Measurements from ENCODE around the gene GAK.

Gene GAK

GRCh38 chr4:839675-840443 lies 92.3 kb downstream of the GAK start:
- DNase-seq, result no peak

GRCh38 chr4:837772-838171 lies 94.3 kb downstream of the GAK start:
- no peak for DNase-seq

- no peak for DNase-seq
These were observed 95.3 kb downstream of the GAK start for GRCh38 chr4:836750-837301.

GRCh38 chr4:836003-836511 lies 96.1 kb downstream of the GAK start:
- DNase-seq, result no peak

GRCh38 chr4:835148-836002 lies 96.7 kb downstream of the GAK start:
- no peak for DNase-seq

DNA sequence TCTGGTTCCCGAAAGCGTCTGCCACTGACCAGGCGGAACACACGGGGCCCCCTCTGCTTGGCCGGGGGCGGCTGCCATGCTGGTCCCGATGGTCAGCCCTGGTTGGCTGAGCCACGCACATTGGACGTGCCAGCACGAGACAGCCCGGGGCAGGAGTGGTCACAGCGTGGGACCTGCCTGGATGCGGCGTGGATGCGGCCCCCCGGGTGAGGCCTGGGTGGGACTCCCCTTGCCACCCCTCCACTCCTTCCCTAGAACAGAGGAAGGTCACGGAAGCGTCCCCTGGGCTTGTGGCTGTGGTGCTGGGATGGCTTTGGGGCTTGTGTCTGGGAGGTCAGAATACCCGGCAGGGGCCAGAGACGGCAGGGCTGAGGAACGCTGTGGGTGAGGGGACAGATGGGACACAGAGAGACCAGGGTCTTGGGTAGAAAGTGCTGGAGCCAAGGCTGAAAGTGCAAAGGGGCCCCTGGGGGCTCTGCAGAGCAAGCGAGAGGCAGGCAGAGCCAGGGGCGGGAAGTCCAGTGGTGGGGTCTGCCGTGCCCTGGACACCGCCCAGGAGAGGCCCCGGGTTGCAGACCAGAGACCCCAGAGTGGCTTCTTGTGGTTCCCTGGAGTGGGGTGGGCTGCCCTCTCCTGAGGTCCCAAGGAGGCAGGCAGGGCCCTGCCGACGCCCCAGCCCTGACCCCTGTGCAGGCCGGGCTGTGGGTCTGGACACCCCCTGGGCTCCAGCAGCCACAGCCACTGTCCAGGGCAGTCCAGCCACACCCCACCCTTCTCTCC lies 97.6 kb downstream of the GAK start:
- DNase-seq, result no peak

GRCh38 chr4:833731-834367 lies 98.3 kb downstream of the GAK start:
- no peak for DNase-seq

GRCh38 chr4:833156-833555 lies 99.0 kb downstream of the GAK start:
- DNase-seq, result no peak

DNA sequence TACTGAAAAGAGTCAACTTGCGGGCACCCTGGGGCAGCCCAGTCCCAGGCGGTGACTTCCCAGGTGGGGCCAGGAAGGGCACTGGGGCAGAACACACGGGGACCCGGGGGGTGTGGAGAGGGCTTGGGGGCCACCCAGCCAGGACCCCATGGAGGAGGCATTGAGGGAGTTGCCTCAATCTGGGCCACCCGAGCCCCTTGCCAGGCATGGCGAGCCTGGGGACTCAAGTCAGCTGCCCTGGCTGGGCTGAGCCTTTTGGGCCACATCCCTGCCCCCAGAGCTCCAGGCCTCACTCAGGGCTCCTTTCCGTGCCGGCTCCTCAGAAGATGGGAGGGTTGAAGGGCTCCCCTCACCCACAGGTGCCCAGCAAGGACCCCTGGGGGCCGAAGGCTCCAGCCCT lies 99.6 kb downstream of the GAK start:
- no peak for DNase-seq

GRCh38 chr4:832108-832507 lies 100.0 kb downstream of the GAK start:
- no peak for DNase-seq

- no peak for DNase-seq
These were observed 100.7 kb downstream of the GAK start for GRCh38 chr4:831483-831805.

GRCh38 chr4:830601-831482 lies 101.3 kb downstream of the GAK start:
- DNase-seq, result no peak

- no peak for DNase-seq
These were observed 102.1 kb downstream of the GAK start for GRCh38 chr4:829761-830600.

GRCh38 chr4:829291-829690 lies 102.8 kb downstream of the GAK start:
- no peak for DNase-seq

- no peak for DNase-seq
These were observed 103.4 kb downstream of the GAK start for GRCh38 chr4:828641-829271.

DNA sequence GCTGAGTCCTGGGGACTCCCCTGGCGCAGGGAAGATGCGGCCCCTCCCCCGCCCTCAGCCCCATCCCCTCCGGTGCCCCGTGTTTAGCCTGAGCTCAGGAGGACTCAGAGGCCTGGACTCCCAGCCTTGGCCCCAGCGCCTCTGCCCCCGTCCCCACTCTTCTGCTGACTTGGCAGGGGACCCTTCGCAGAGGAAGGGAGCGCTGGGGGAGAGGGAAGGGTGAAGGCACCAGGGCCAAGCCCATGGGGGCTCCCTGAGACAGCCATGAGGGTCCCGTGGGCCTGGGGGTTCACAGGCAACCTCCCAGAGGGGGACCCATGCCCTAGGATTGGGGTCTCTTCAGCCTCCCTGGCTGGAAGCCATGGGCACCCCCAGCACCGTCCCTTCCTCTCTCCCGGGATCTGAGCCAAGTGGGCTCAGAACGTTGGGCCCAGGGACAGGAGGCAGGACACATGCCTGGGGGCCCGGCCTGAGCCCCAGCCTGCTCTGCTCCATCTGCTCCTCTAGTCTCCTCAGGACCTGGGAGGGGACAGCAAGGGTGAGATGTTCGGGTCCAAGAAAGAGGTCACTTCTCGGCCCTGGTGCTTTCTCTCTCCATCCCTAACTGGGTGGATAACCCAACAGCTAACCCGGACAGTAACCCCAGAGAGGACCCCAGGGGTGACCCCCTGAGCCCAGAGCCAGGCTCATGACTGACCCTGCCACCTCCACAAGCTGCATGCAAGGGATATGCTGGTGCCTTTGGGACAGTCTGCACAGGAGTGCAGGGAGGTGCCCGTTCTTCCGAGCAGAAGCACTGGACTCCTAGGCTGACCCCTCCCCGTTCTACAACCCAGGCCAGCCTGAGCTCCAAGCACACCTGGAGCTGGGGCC lies 104.7 kb downstream of the GAK start:
- no peak for DNase-seq

GRCh38 chr4:826508-827208 lies 105.5 kb downstream of the GAK start:
- no peak for DNase-seq

DNA sequence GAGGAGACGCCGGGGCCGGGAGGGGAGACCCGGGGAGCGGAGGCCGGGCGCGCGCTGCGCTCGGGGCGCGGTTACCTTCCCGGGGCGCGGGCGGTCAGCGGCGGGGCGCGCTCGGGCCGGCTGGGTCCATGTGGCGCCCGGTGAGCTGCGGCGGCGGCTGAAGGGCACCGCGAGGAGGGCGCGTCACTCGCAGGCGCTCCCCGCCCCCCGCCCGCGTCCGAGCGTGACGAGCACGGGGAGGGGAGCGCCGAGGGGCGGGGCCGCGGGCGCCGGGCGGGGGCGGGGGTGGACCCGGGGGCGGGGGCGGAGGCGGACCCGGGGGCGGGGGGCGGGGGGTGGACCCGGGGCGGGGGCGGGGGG lies 106.2 kb downstream of the GAK start, which contains the start of gene CPLX1:
TSS of gene CPLX1 (minus strand) at position 159 of the 360 bp plus-strand sequence. CDS start 1,607 bp downstream, outside the sequence.
- DNase-seq, result peak; percentile 5
